Caco-2 (cell line): ENCODE results near the gene ATXN7L2. TPM values are rescaled to one million over a fixed set of nuclear protein-coding genes. Genes with fewer than 3 reads are reported as not detected.
"Not testable (repeated sequence)": the region's sequence is repeated elsewhere in the genome, so short reads cannot be mapped to it uniquely, and the experiment has no call there.

ENCODE experiments used
- BruUV-seq: library from RNA; stranded (reverse); fragments of 400-500 nt; replicated peaks from 2 replicates; lab custom pipeline; 2021; lab: Mats Ljungman, UMichigan
- CTCF ChIA-PET: fragments of 300-600 bp; sonication (Branson Sonifier 250); formaldehyde crosslinking; loops from one replicate; lab custom pipeline; 2022; ENCODE audit warnings: antibody characterized with exemption; lab: Charles Lee
- POLR2A ChIA-PET: fragments of 300-600 bp; sonication (Branson Sonifier 250); formaldehyde crosslinking; loops from one replicate; lab custom pipeline; 2022; ENCODE audit warnings: antibody characterized with exemption; lab: Charles Lee
- DNase-seq, 2 experiments: peaks; one replicate each; pipeline versions ENCODE4 v3.0.0 to v3.0.0-alpha.2; 2020 to 2022
- H3K27me3 ChIP-seq: replicated peaks from 2 replicates; pipeline ENCODE4 v1.6.0; 2011; ENCODE audit warnings: low read length; ENCODE audit not compliant: control insufficient read depth, insufficient read depth
- H3K36me3 ChIP-seq: 2 replicates; pipeline ENCODE4 v1.5.1; 2011; ENCODE audit warnings: low read length; ENCODE audit not compliant: control insufficient read depth, insufficient read depth
- H3K4me1 ChIP-seq: fragments of 250-450 bp; sonication (Bioruptor Pico); 2 replicates; pipeline ENCODE4 v1.5.1; 2020; ENCODE audit warnings: mild to moderate bottlenecking
- H3K4me3 ChIP-seq: 2 replicates; pipeline ENCODE4 v1.5.1; 2011; ENCODE audit warnings: low read depth, mild to moderate bottlenecking, control low read depth, low read length
- H3K9me3 ChIP-seq: fragments of 250-450 bp; sonication (Bioruptor Pico); 2 replicates; pipeline ENCODE4 v1.5.1; 2020; ENCODE audit warnings: mild to moderate bottlenecking, moderate library complexity
- H3K27ac Mint-ChIP-seq: one replicate; pipeline ENCODE4 v1.8.0; 2022; ENCODE audit warnings: mixed read lengths; ENCODE audit not compliant: unreplicated experiment
- H3K27me3 Mint-ChIP-seq: one replicate; pipeline ENCODE4 v1.8.0; 2022; ENCODE audit warnings: mixed read lengths; ENCODE audit not compliant: insufficient read depth, unreplicated experiment
- H3K36me3 Mint-ChIP-seq: one replicate; pipeline ENCODE4 v1.8.0; 2022; ENCODE audit warnings: mild to moderate bottlenecking, mixed read lengths; ENCODE audit not compliant: insufficient read depth, unreplicated experiment
- H3K4me1 Mint-ChIP-seq: one replicate; pipeline ENCODE4 v1.8.0; 2022; ENCODE audit warnings: low read depth, mixed read lengths; ENCODE audit not compliant: unreplicated experiment
- H3K4me3 Mint-ChIP-seq: one replicate; pipeline ENCODE4 v1.8.0; 2022; ENCODE audit warnings: mild to moderate bottlenecking, moderate library complexity, mixed read lengths; ENCODE audit not compliant: unreplicated experiment
- H3K9me3 Mint-ChIP-seq: one replicate; pipeline ENCODE4 v1.8.0; 2022; ENCODE audit warnings: mixed read lengths; ENCODE audit not compliant: unreplicated experiment
- intact Hi-C: fragments of 100-400 bp; cut with micrococcal nuclease; formaldehyde crosslinking; loops from one replicate; pipeline ENCODE4 v1.10.0; 2022; ENCODE audit not compliant: unreplicated experiment
- total RNA-seq: library from RNA; stranded (reverse); gene quantifications from 2 replicates; pipeline ENCODE4 v1.2.3, GENCODE V29; 2022
- TF ChIP-seq, protein P1 (sequence below), 2 experiments: fragments of 200-600 bp in 1 of 2; IDR thresholded peaks; 1 replicate in 1 of 2; 2 replicates in 1 of 2; pipeline versions ENCODE4 v1.5.1 to v1.8.0; 2011 to 2022; ENCODE audit warnings: antibody characterized with exemption in 1 of 2, control low read depth in 1 of 2, inconsistent platforms in 1 of 2, low read depth in 1 of 2, low read length in 1 of 2, mild to moderate bottlenecking in 1 of 2, moderate library complexity in 1 of 2; ENCODE audit not compliant: insufficient read depth in 1 of 2, severe bottlenecking in 1 of 2, unreplicated experiment in 1 of 2

Gene ATXN7L2
- total RNA-seq, 1 experiment from 2014 or later = 4.0 TPM

DNA sequence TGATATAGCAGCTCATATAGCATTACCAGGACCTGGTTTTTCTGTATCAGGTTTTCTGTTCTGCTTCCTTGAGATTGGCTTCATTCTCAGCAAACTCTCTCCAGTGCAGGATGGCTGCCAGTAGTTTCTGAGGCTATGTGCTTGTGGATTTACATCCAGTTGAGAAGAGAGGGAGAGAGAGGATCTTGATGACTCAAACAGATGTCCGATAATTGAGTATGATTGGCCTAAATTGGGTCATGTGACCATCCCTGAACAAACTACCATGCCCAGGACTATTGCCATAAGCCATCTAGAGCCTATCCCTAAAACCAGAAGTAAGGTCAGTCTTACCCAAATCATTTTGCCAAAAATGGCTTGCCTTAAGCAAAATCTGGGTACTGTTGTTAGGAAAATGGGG lies 39.4 kb upstream of the ATXN7L2 start:
- BruUV-seq = no TSS peak
- no peak for DNase-seq
- no peak overlapping the region for H3K27ac Mint-ChIP-seq
- ChIA-PET POLR2A (no interaction called here), CTCF (no interaction called here)
- Histone ChIP-seq H3K4me3 (no peak overlapping the region), H3K36me3 (no peaks in the 10 kb centered on the region), H3K27me3 (no peaks in the 10 kb centered on the region), H3K9me3 (no peaks in the 10 kb centered on the region), H3K4me1 (no peaks in the 10 kb centered on the region)
- TF ChIP-seq, protein P1, sequence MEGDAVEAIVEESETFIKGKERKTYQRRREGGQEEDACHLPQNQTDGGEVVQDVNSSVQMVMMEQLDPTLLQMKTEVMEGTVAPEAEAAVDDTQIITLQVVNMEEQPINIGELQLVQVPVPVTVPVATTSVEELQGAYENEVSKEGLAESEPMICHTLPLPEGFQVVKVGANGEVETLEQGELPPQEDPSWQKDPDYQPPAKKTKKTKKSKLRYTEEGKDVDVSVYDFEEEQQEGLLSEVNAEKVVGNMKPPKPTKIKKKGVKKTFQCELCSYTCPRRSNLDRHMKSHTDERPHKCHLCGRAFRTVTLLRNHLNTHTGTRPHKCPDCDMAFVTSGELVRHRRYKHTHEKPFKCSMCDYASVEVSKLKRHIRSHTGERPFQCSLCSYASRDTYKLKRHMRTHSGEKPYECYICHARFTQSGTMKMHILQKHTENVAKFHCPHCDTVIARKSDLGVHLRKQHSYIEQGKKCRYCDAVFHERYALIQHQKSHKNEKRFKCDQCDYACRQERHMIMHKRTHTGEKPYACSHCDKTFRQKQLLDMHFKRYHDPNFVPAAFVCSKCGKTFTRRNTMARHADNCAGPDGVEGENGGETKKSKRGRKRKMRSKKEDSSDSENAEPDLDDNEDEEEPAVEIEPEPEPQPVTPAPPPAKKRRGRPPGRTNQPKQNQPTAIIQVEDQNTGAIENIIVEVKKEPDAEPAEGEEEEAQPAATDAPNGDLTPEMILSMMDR (IDR thresholded peaks at IDR 0.05; ENCODE audit: insufficient read depth in 1 of 2, low read depth in 1 of 2, low read length in 1 of 2, severe bottlenecking in 1 of 2, unreplicated experiment in 1 of 2) = no peak
- H3K4me1 Mint-ChIP-seq = no peaks in the 10 kb centered on the region
- H3K9me3 Mint-ChIP-seq = no peaks in the 10 kb centered on the region
- intact Hi-C loops = no loop called here
- no peaks in the 10 kb centered on the region for H3K27me3 Mint-ChIP-seq
- H3K4me3 Mint-ChIP-seq = no peak overlapping the region
- no peaks in the 10 kb centered on the region for H3K36me3 Mint-ChIP-seq

DNA sequence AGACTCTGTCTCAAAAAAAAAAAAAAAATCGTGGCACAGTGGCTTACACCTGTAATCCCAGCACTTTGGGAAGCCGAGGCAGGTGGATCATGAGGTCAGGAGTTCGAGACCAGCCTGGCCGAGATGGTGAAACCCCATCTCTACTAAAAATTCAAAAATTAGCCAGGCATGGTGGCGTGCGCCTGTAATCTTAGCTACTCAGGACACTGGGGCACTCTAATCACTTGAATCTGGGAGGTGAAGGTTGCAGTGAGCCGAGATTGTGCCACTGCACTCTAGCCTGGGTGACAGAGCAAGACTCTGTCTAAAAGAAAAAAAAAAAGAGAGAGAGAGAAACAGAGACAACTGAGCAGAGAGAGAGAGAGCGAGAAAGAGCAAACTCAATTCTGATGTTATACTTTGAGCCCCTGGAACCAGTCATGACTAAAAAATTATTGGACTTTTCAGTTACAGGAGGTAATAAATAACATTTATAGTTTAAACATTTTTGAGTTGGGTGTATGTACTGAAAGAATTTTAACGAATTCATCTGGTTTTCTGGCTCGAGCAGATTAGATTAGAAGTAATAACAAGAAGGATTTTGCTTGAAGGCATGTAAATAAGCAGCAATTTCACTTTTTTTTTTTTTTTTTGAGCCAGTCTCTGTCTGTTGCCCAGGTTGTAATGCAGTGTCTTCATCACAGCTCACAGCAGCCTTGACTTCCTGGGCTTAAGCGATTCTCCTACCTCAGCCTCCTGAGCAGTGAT lies 37.6 kb upstream of the ATXN7L2 start:
- H3K36me3 Mint-ChIP-seq, H3K27me3 ChIP-seq, BruUV-seq, intact Hi-C loops, H3K4me1 Mint-ChIP-seq, H3K9me3 ChIP-seq, H3K27me3 Mint-ChIP-seq, H3K4me3 ChIP-seq, H3K9me3 Mint-ChIP-seq, H3K4me1 ChIP-seq, H3K4me3 Mint-ChIP-seq, POLR2A ChIA-PET, DNase-seq, H3K36me3 ChIP-seq, H3K27ac Mint-ChIP-seq: not testable (repeated sequence)
- CTCF ChIA-PET = interaction anchor here (0.6 kb wide), 1 partner anchor 9 kb away, joined by 6 read pairs; no protein-coding TSS in a partner anchor

DNA sequence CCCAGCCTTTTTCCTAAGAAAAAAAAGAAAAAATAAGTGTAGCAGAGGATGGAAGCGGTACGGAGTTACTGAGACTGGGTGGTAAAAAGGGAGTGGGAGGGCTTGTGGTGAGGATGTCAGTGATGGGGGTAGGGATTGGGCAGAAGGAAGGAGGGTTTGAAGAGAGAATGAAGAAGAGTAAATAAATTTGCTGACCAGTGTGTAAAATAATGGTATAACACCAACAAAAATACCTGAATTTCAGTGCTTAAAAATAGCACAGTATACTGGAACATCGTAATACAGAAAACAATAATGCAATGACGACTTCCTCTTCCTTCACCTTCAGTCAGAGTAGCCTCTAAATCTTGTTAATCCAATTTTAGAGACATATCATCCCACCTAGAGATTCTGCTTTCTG lies 36.2 kb upstream of the ATXN7L2 start:
- Mint-ChIP-seq H3K9me3 (no peaks in the 10 kb centered on the region), H3K27me3 (no peaks in the 10 kb centered on the region), H3K4me3 (no peak overlapping the region), H3K27ac (no peak overlapping the region), H3K36me3 (no peaks in the 10 kb centered on the region), H3K4me1 (no peaks in the 10 kb centered on the region)
- BruUV-seq = no TSS peak
- no peak for DNase-seq
- Histone ChIP-seq H3K27me3 (no peaks in the 10 kb centered on the region), H3K4me1 (no peaks in the 10 kb centered on the region), H3K36me3 (no peaks in the 10 kb centered on the region), H3K9me3 (no peaks in the 10 kb centered on the region), H3K4me3 (no peak overlapping the region)
- TF ChIP-seq, protein P1 (IDR thresholded peaks at IDR 0.05; ENCODE audit: insufficient read depth in 1 of 2, low read depth in 1 of 2, low read length in 1 of 2, severe bottlenecking in 1 of 2, unreplicated experiment in 1 of 2) = no peak
- intact Hi-C loops = no loop called here
- CTCF ChIA-PET = no interaction called here
- POLR2A ChIA-PET = no interaction called here
